ENCODE results near the gene OPN5. TPM values are rescaled to one million over a fixed set of nuclear protein-coding genes. Genes with fewer than 3 reads are reported as not detected.

Gene OPN5
- total RNA-seq, 4 donors from 2014 or later: not detected

DNA sequence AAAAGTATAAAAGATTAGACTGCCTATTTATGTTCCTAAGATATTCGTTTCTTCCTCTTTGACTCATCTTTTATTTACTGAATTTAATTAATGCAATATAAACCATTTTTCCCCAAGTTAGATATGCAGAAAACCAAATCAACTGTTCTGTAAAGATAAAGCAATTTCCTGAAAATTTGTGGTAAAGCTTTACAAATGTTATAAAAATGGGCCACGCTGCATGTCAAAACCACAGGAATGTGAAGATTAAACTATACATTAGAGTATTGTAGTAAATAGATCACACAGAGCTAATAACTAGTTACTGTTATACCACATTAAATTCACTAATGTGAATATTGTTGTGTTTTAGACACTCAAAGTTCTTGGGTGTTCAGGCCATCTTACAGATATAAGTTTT is 83.4 kb downstream of the OPN5 start:
- DNase-seq (ENCODE audit: low spot score in 2 of 2): no peak
- WGBS: 58% methylated on average over 2 of the region's 2 CpGs
- Histone ChIP-seq H3K36me3 (no peaks in the 10 kb centered on the region), H3K4me1 (no peaks in the 10 kb centered on the region), H3K27me3 (no peaks in the 10 kb centered on the region), H3K4me3 (no peak overlapping the region), H3K9me3 (no peaks in the 10 kb centered on the region), H3K27ac (no peak overlapping the region)
- no peak for TF ChIP-seq POLR2A (IDR thresholded peaks at IDR 0.05)
- no peak for TF ChIP-seq EP300 (IDR thresholded peaks at IDR 0.05)
- TF ChIP-seq, protein P1, sequence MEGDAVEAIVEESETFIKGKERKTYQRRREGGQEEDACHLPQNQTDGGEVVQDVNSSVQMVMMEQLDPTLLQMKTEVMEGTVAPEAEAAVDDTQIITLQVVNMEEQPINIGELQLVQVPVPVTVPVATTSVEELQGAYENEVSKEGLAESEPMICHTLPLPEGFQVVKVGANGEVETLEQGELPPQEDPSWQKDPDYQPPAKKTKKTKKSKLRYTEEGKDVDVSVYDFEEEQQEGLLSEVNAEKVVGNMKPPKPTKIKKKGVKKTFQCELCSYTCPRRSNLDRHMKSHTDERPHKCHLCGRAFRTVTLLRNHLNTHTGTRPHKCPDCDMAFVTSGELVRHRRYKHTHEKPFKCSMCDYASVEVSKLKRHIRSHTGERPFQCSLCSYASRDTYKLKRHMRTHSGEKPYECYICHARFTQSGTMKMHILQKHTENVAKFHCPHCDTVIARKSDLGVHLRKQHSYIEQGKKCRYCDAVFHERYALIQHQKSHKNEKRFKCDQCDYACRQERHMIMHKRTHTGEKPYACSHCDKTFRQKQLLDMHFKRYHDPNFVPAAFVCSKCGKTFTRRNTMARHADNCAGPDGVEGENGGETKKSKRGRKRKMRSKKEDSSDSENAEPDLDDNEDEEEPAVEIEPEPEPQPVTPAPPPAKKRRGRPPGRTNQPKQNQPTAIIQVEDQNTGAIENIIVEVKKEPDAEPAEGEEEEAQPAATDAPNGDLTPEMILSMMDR (IDR thresholded peaks at IDR 0.05): no peak
- TF ChIP-seq POLR2AphosphoS5 (IDR thresholded peaks at IDR 0.05): no peak

DNA sequence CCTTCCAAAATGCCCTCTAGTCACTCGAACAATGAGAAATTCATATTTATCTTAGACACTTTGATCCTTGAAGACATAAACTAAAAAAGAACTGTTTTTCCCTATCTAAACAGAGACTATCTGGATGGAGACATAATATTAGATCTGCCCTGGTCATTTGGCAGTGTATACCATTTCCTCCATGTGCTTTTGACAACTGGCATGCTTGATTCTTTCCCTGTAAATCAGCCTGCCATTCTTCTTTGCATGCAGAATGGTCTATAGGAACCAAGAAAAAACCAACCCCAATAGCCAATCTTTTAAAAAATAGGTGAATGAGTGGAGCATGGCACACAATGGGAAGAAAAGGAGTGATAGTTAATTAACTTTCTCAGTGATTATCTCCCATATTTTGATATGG is 93.8 kb downstream of the OPN5 start:
- TF ChIP-seq POLR2AphosphoS5 (IDR thresholded peaks at IDR 0.05) (no peak), POLR2A (IDR thresholded peaks at IDR 0.05) (no peak), EP300 (IDR thresholded peaks at IDR 0.05) (no peak)
- TF ChIP-seq, protein P1 (IDR thresholded peaks at IDR 0.05): no peak
- H3K27ac ChIP-seq: no peak overlapping the region
- no peaks in the 10 kb centered on the region for H3K36me3 ChIP-seq
- DNase-seq (ENCODE audit: low spot score in 2 of 2): no peak
- H3K4me3 ChIP-seq: no peak overlapping the region
- no peaks in the 10 kb centered on the region for H3K9me3 ChIP-seq
- no peaks in the 10 kb centered on the region for H3K27me3 ChIP-seq
- no peaks in the 10 kb centered on the region for H3K4me1 ChIP-seq
- WGBS: 89% methylated on average over 1 of the region's 1 CpG

Other genes starting within 250 kb of the OPN5 start
- gene ADGRF4, start 83.5 kb upstream of the OPN5 start, total RNA-seq: 10 to 100 TPM; 38.9 to 74.3 (median 45.3) TPM